Activated CD4-positive, CD25-positive, alpha-beta regulatory T cell treated with anti-CD3 and anti-CD28 coated beads, Interleukin-2, amount 50 U/mL, for 24 hours (primary cell): Measurements from ENCODE around the gene INO80B.
"Not testable (repeated sequence)": the region's sequence is repeated elsewhere in the genome, so short reads cannot be mapped to it uniquely, and the experiment has no call there.

Experiments
- ATAC-seq, 2 donors: fragments of 150-1000 bp; cut with Tn5 transposase; one replicate each; pipeline ENCODE4 v1.10.0; 2021; ENCODE audit warnings: mild to moderate bottlenecking in 1 of 2, moderate library complexity in 1 of 2

INO80B gene

DNA sequence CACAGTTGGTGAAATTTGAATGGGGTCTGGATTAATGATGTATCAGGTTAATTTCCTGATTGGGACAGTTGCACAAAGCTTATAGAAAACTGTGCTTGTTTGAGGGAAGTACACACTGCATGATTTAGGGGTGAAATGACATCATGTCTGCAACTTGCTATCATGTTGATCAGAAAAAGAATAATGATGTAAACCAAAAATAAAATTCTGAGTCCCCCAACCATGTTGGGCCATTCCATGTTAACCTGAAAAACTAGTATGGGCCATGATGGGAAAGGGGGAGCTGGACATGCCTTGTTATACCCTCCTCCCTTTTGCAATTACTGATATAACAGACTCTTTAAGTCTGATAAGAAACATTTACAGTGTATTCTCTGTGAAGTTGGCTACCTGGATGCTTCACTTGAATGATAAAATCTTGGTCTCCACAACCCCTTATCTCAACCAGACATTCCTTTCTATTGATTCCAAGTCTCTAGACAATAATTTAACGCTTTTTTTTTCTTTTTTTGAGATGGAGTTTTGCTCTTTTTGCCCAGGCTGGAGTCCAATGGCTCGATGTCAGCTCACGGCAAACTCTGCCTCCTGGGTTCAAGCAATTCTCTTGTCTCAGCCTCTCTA lies 4.2 kb upstream of the INO80B start:
- no peak for ATAC-seq

GRCh38 chr2:74457129-74457548 lies 2.3 kb downstream of the INO80B start:
- ATAC-seq = no peak

- peak; percentile 18 to 23 for ATAC-seq
These were observed 2.8 kb downstream of the INO80B start for GRCh38 chr2:74457549-74458131.

GRCh38 chr2:74458132-74458937 lies 3.4 kb downstream of the INO80B start, which contains the start of gene WBP1:
TSS of gene WBP1 (plus strand) at chr2:74458438. CDS start at chr2:74458603, 165 bp downstream.
- peak; percentile 87 to 91 for ATAC-seq

GRCh38 chr2:74458938-74459363 lies 4.1 kb downstream of the INO80B start:
- ATAC-seq = no peak

GRCh38 chr2:74459503-74460118 lies 4.7 kb downstream of the INO80B start:
- ATAC-seq = not testable (repeated sequence)

DNA sequence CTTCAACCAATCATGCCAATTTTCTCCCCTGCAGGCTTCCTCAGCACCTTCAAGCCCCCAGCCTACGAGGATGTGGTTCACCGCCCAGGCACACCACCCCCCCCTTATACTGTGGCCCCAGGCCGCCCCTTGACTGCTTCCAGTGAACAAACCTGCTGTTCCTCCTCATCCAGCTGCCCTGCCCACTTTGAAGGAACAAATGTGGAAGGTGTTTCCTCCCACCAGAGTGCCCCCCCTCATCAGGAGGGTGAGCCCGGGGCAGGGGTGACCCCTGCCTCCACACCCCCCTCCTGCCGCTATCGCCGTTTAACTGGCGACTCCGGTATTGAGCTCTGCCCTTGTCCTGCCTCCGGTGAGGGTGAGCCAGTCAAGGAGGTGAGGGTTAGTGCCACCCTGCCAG lies 5.3 kb downstream of the INO80B start:
- ATAC-seq = not testable (repeated sequence)

DNA sequence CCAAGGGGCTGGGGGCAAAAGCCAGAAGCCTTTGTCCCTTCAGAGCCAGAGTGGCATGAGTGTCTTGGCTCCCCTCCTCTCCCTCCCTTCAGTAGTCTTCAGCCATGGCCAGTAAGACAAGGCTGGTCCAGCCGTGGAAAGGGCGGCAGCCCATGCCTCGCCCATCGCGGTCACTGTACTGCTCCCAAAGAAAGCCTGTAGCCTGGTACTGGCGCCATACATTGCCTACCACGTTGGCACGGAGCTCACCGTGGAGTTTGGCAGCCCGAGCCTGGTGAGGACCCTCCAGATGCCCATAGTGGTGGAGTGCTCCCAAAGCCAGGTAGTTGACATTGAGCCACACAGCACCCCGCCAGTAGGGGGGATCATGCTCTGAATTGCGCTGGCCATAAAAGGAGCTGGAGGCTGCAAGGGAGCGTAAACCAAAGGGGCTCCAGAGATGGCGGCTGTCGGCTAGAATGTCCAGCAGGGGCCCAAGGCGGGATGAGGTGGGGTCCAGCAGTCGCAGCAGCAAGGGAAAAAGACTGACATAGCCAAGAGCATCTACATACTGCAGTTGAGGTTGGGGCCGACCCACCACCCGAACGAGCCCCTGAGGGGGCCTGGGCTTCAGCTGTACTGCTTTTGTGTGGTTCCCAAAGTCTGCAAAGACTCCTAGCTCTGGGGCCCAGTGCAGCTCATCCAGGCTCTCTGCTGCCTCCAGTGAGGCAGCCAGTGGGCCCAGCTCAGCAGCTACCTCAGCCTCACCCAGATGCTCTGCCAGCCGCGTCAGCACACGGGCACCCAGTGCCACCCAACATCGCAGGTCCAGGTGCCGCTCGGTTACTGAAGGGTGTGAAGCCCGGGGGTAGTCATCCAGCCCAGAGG lies 6.5 kb downstream of the INO80B start:
- no peak for ATAC-seq

DNA sequence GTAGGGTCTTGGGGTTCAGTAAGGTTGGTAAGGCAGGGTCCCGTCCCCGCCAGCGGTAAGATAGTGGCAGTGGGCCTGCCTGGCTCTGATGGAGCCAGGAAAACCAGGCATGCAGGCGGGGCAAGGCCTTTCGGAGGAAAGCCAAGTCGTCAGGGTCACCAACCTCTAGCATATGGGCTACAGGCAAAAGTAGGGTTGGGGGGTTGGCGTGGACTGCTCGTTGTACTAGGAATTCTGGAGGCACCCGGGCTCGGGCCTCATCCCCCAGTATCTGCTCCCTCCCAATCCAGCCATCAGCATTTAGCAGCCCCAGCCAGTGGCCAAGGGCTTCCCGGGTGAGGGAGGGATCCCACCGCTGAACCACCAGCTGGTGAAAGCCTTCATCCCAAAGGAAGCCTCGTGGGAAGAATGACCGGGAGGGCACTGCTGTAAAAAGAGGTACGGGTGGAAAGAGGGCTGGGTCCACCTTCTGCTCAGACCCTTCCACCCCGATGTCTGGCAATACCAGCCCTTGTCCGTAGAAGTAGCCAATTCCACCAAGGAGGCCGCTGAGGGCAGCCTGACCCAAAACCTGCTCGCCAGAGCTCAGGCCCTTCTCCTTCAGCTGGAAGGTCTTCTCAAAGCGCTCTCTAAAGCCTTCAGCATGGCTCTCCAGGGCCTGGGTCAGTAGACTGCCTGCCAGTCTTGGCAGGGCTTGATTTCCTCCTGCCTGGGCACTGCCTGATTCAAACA lies 7.3 kb downstream of the INO80B start:
- no peak for ATAC-seq

DNA sequence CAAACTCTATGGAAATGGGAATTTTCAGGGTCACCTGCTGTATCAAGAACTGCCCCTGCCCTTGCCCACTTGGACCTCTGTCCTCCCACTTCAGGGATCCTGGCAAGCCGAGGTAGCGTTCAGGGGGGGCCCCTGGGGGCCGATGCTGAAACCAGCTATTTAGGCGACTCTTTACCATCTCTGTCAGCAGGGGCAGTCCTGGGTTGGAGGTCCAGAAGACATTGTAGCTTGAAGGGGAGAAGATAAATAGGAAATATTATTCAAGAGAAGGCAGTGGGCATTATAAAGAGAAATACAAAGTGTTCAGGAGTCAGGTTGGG lies 7.9 kb downstream of the INO80B start:
- ATAC-seq = no peak

- no peak for ATAC-seq
These were observed 9.5 kb downstream of the INO80B start for GRCh38 chr2:74464406-74464805.

GRCh38 chr2:74470742-74471141 lies 15.9 kb downstream of the INO80B start:
- ATAC-seq = not testable (repeated sequence)

GRCh38 chr2:74471332-74472065 lies 16.6 kb downstream of the INO80B start:
- peak in 1 of 2 donors; percentile 1 for ATAC-seq

DNA sequence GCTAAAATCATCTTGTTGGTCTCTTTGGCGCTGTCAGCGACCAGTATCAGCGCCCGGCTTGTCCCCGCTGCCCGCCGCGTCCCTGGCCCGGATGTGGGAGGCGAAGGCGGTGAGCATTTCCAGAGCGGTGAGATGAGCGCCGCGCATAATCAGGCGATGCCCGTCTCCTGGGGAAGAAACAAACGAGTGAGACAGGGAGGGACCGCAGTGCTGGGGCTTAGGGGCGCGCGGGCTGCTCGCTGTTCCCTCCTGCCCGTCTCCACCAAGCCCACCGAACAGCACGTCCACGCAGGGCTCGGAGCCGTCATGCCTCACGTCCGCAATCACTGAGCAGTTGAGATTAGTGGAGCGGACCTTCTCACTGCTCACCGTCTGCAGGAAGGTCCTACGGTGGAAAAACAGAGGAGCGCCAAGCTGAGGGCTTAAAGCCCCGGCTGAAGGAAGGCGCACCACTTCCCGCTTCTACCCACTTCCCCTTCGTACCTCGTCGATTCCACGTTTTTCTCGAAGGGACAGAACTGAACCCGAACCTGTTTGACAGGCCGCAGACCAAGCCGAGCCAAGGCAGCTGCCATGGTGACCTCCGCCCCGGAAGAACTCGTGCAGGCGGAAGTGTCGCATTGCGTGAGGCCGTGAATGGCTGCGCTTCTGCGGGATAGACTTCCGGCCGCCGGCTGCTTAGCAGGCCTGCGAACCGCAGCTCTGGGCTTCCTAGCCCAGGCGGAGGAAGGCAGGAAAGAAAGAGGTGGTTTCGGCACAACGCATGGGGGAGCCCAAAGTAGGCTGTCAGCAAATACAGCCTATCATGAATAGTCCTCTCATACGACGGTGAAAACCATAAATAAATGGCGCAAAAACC lies 17.4 kb downstream of the INO80B start, which contains the start of gene MRPL53:
MRPL53 (minus strand) TSS at position 595 of the 859 bp plus-strand sequence; CDS start at position 575, 20 bp downstream.
- peak; percentile 94 to 97 for ATAC-seq

- no peak for ATAC-seq
These were observed 18.0 kb downstream of the INO80B start for GRCh38 chr2:74472945-74473258.

GRCh38 chr2:74474481-74474880 lies 19.6 kb downstream of the INO80B start:
- no peak for ATAC-seq

DNA sequence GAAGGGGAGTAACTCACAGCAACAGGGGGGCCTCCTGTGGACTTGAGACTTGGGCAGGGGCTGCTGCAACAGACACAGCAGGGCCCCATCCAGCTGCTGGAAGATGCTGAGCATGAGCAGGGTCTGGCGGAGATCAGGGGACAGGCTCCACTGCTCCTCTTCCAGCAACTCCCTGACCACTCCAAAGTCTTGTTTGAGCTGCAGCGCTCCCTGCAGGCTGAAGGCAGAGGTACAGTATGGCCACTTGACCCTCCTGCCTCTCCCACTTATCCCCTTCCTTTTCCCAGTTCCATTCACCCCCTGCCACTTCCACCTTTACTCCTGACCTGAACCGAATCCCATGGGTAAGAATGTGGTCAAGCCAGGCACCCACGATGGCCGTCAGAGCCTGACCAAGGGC lies 20.0 kb downstream of the INO80B start:
- ATAC-seq = no peak

DNA sequence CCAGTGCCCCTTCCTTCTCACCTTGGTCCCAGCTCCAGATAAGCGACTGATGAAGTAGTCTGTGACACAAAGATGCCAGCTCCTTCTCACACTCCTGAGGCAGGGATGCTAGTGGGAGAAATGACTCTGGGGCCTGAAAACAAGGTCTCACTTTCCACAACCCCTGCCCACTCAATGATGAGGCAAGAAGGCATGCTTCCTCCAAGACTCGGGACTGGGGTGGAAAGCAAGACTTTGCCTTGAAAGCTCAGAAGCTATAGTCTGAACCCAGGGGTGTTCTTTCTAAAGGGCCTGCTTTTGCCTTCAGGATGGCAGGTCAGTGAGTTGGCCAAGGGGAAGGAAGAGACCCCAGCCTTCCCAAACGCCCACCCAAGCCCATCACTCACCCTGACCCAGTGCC lies 26.5 kb downstream of the INO80B start:
- no peak for ATAC-seq

DNA sequence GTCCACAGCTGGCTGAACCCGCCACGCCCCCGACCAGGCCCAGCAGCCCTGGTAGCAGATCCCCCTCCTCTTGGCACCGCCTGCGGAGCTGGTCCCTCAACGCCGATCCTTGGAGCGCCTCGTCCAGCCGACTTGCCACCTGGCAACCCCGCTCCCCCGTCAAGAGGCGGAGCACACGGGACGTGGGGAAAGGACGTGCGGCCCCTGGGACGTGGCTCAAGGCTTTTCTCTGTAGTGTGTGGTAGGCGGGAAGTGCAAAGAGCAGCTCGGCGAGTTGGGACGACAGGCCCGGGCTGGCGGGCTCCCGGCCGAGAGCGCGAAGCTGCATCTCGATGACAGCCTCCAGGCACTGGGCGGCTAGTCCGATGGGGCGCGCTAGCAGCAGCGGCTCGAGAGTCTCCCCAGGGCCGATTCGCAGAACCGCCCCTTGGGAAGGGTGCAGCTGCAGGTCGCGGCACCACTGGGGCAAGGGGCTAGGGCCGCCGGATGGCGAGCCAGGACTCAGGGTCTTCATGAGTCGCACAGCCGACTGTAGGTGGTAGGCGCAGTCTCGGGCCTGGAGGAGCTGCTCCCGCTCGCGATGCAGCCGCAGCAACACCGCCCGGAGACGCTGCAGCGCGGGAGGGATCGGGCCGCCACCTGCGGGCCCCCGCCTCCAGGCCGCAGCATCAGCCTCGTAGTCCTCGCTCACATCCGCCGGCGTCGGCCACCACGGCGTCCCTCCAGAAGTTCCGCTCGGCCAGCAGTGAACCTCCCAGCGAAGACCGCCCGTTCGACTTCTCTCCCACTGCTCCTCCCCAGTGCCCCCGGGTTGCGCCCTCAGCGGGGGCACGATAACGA lies 27.3 kb downstream of the INO80B start:
- peak; percentile 47 to 49 for ATAC-seq
